A172 (cell line): Measurements from ENCODE around the gene RAB31. TPM values are rescaled to one million over a fixed set of nuclear protein-coding genes. Genes with fewer than 3 reads are reported as not detected.
A peak's percentile ranks its signal among the peaks of the same experiment; 100 is the strongest.

Experiments
- DNase-seq: peaks from one replicate; pipeline ENCODE4 v3.0.0-alpha.2; 2015; ENCODE audit warnings: low spot score
- total RNA-seq: library from RNA; depleted of rRNA; stranded (reverse); fragments of >200 nt; shearing (Covaris generic); gene quantifications from 2 replicates; pipeline ENCODE4 v1.2.3, GENCODE V29; 2014

RAB31 gene
- total RNA-seq, 1 experiment from 2014 or later: 27.9 TPM

GRCh38 chr18:9694174-9694573 is 13.9 kb upstream of the RAB31 start:
- no peak for DNase-seq

- no peak for DNase-seq
Observed at GRCh38 chr18:9694952-9695495, 13.1 kb upstream of the RAB31 start.

GRCh38 chr18:9695605-9696004 is 12.5 kb upstream of the RAB31 start:
- no peak for DNase-seq

- DNase-seq: no peak
Observed at GRCh38 chr18:9696112-9696511, 12.0 kb upstream of the RAB31 start.

- no peak for DNase-seq
Observed at GRCh38 chr18:9696701-9697100, 11.4 kb upstream of the RAB31 start.

- DNase-seq: no peak
Observed at GRCh38 chr18:9697121-9697520, 11.0 kb upstream of the RAB31 start.

GRCh38 chr18:9698497-9698896 is 9.6 kb upstream of the RAB31 start:
- DNase-seq: no peak

- DNase-seq: no peak
Observed at GRCh38 chr18:9700261-9700796, 7.8 kb upstream of the RAB31 start.

- peak; percentile 20 for DNase-seq
Observed at GRCh38 chr18:9701609-9702349, 6.3 kb upstream of the RAB31 start.

- no peak for DNase-seq
Observed at GRCh38 chr18:9704233-9705118, 3.6 kb upstream of the RAB31 start.

GRCh38 chr18:9705183-9705829 is 2.8 kb upstream of the RAB31 start:
- DNase-seq: peak; percentile 75

- peak; percentile 32 for DNase-seq
Observed at GRCh38 chr18:9706081-9706935, 1.8 kb upstream of the RAB31 start.

GRCh38 chr18:9707381-9708056 is 582 bp upstream of the RAB31 start:
- DNase-seq: no peak

GRCh38 chr18:9708434-9709303 is 568 bp downstream of the RAB31 start:
- no peak for DNase-seq

GRCh38 chr18:9709304-9709877 is 1.3 kb downstream of the RAB31 start:
- no peak for DNase-seq

- DNase-seq: no peak
Observed at GRCh38 chr18:9710037-9710436, 1.9 kb downstream of the RAB31 start.

GRCh38 chr18:9711361-9712129 is 3.4 kb downstream of the RAB31 start:
- no peak for DNase-seq

GRCh38 chr18:9712130-9712577 is 4.1 kb downstream of the RAB31 start:
- DNase-seq: no peak
